ENCODE measurements around the gene CCDC43. TPM values are rescaled to one million over a fixed set of nuclear protein-coding genes. Genes with fewer than 3 reads are reported as not detected.

Gene CCDC43
- total RNA-seq, 1 donor from 2014 or later = 20.3 TPM

GRCh38 chr17:44628243-44629188 lies 61.1 kb downstream of the CCDC43 start:
- no peak for DNase-seq (ENCODE audit: extremely low read depth, low read depth, low spot score)

- no peak for DNase-seq (ENCODE audit: extremely low read depth, low read depth, low spot score)
Measured at GRCh38 chr17:44627513-44628242, 61.9 kb downstream of the CCDC43 start.

Other genes with a start within 250 kb of the CCDC43 start
- 20.6 and 26.4 TPM in 2 replicates for gene GPATCH8, start 186.4 kb downstream of the CCDC43 start, total RNA-seq
- 2.8 and 4.5 TPM in 2 replicates for gene FZD2, start 132.3 kb downstream of the CCDC43 start, total RNA-seq
- gene MEIOC, start 33.3 kb downstream of the CCDC43 start, total RNA-seq = 0.35 TPM in 1 of 2 replicates, not detected in the other
- gene DBF4B, start 18.9 kb upstream of the CCDC43 start, total RNA-seq = 4.9 and 6.6 TPM in 2 replicates
- gene ADAM11, start 69.2 kb upstream of the CCDC43 start, total RNA-seq = 0.23 and 2.5 TPM in 2 replicates
- 20.8 and 22.7 TPM in 2 replicates for gene GJC1, start 140.5 kb upstream of the CCDC43 start, total RNA-seq
- not detected in 2 replicates for gene HIGD1B, start 158.1 kb upstream of the CCDC43 start, total RNA-seq
- gene EFTUD2, start 209.7 kb upstream of the CCDC43 start, total RNA-seq = 71.1 and 98.6 TPM in 2 replicates
- gene GFAP, start 225.7 kb upstream of the CCDC43 start, total RNA-seq = not detected in 2 replicates